Right atrium auricular region (tissue), 2 donors: ENCODE results near the gene GLRX2. TPM values are rescaled to one million over a fixed set of nuclear protein-coding genes. Genes with fewer than 3 reads are reported as not detected.

Experiments
- DNase-seq: peaks from one replicate; pipeline ENCODE4 v3.0.0-alpha.2; 2019; ENCODE audit warnings: low spot score
- H3K27ac ChIP-seq, 2 donors: fragments of 200-600 bp; sonication (generic); 1 replicate in 1 of 2; 2 replicates in 1 of 2; pipeline ENCODE4 v1.5.1; 2016 to 2019
- H3K27me3 ChIP-seq, 2 donors: fragments of 200-600 bp; sonication (generic); one replicate each; pipeline versions ENCODE4 v1.5.1 to v1.6.0; 2017 to 2019
- H3K36me3 ChIP-seq: fragments of 200-600 bp; sonication (generic); one replicate; pipeline ENCODE4 v1.5.1; 2016
- H3K4me1 ChIP-seq, 2 donors: fragments of 200-600 bp; sonication (generic); one replicate each; pipeline versions ENCODE4 v1.5.1 to v1.6.0; 2017 to 2019
- H3K4me3 ChIP-seq, 2 donors: fragments of 200-600 bp; sonication (generic); 1 replicate in 1 of 2; 2 replicates in 1 of 2; pipeline ENCODE4 v1.5.1; 2017 to 2019; ENCODE audit warnings: mild to moderate bottlenecking in 1 of 2, moderate library complexity in 1 of 2
- H3K9me3 ChIP-seq, 2 donors: fragments of 200-600 bp; sonication (generic); one replicate each; pipeline ENCODE4 v1.5.1; 2019
- total RNA-seq, 2 donors: library from RNA; depleted of rRNA; stranded (reverse); fragments of >200 nt; gene quantifications; one replicate each; pipeline ENCODE4 v1.1.0, GENCODE V29; 2016
- TF ChIP-seq, protein P1 (sequence below), 2 donors: fragments of 200-600 bp; sonication (generic); IDR thresholded peaks; one replicate each; pipeline ENCODE4 v1.5.1; 2019; ENCODE audit warnings: antibody characterized with exemption in 2 of 2

The GLRX2 gene
- total RNA-seq, 2 donors from 2014 or later, result 6.8 to 12.1 TPM

DNA sequence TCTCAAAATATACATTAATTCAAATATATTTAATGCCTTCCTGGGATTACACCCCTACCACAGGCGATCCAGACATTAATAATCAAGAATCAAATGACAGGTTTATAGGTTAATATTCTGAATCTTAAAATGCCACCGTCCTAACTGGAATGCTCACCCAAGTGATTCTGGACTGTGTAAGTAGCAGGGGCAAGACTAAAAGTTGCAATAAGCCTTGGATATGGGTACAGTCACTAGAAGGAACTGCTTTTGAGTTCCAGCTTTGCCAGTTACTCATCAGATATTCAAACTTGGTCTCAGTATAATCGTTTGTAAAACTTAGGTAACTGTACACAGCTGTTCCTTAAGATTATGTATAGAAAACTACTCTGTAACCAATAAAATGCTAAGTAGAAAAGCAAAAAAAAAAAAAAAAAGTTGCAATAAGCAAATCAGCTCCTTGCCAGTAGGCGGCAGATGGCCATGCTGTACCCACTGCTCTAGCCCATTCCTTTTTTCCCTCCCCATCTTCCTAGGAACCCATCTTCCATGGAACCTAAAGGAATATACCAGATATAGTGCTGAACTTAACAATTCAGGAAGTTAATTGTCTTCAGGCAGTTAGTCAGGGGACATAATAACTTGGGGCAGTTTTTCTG is 35.3 kb downstream of the GLRX2 start:
- no peak overlapping the region for H3K4me3 ChIP-seq
- no peak for DNase-seq
- no peaks in the 10 kb centered on the region for H3K9me3 ChIP-seq
- H3K27ac ChIP-seq, result peak overlapping the region in 1 of 2 donors; percentile 3
- TF ChIP-seq, protein P1, sequence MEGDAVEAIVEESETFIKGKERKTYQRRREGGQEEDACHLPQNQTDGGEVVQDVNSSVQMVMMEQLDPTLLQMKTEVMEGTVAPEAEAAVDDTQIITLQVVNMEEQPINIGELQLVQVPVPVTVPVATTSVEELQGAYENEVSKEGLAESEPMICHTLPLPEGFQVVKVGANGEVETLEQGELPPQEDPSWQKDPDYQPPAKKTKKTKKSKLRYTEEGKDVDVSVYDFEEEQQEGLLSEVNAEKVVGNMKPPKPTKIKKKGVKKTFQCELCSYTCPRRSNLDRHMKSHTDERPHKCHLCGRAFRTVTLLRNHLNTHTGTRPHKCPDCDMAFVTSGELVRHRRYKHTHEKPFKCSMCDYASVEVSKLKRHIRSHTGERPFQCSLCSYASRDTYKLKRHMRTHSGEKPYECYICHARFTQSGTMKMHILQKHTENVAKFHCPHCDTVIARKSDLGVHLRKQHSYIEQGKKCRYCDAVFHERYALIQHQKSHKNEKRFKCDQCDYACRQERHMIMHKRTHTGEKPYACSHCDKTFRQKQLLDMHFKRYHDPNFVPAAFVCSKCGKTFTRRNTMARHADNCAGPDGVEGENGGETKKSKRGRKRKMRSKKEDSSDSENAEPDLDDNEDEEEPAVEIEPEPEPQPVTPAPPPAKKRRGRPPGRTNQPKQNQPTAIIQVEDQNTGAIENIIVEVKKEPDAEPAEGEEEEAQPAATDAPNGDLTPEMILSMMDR (IDR thresholded peaks at IDR 0.05), result no peak
- H3K36me3 ChIP-seq, result no peaks in the 10 kb centered on the region
- H3K27me3 ChIP-seq, result no peaks in the 10 kb centered on the region
- peaks cover 0 to 11% of the 10 kb centered on the region in 2 donors for H3K4me1 ChIP-seq

GRCh38 chr1:193068013-193068412 is 37.2 kb downstream of the GLRX2 start:
- DNase-seq, result no peak
- Histone ChIP-seq H3K9me3 (no peaks in the 10 kb centered on the region), H3K4me1 (peaks cover 0 to 11% of the 10 kb centered on the region in 2 donors), H3K4me3 (no peak overlapping the region), H3K36me3 (no peaks in the 10 kb centered on the region), H3K27me3 (no peaks in the 10 kb centered on the region), H3K27ac (no peak overlapping the region)
- TF ChIP-seq, protein P1 (IDR thresholded peaks at IDR 0.05), result no peak

- TF ChIP-seq, protein P1 (IDR thresholded peaks at IDR 0.05), result no peak
- no peaks in the 10 kb centered on the region for H3K27me3 ChIP-seq
- DNase-seq, result no peak
- H3K27ac ChIP-seq, result no peak overlapping the region
- no peaks in the 10 kb centered on the region for H3K9me3 ChIP-seq
- H3K4me1 ChIP-seq, result peaks cover 0 to 21% of the 10 kb centered on the region in 2 donors
- no peaks in the 10 kb centered on the region for H3K36me3 ChIP-seq
- no peak overlapping the region for H3K4me3 ChIP-seq
Measured at GRCh38 chr1:193066606-193067005, 38.6 kb downstream of the GLRX2 start.

GRCh38 chr1:193065954-193066353 is 39.3 kb downstream of the GLRX2 start:
- TF ChIP-seq, protein P1 (IDR thresholded peaks at IDR 0.05), result no peak
- Histone ChIP-seq H3K4me3 (no peak overlapping the region), H3K9me3 (no peaks in the 10 kb centered on the region), H3K27ac (no peak overlapping the region), H3K27me3 (no peaks in the 10 kb centered on the region), H3K36me3 (no peaks in the 10 kb centered on the region), H3K4me1 (peaks cover 0 to 23% of the 10 kb centered on the region in 2 donors)
- DNase-seq, result no peak

DNA sequence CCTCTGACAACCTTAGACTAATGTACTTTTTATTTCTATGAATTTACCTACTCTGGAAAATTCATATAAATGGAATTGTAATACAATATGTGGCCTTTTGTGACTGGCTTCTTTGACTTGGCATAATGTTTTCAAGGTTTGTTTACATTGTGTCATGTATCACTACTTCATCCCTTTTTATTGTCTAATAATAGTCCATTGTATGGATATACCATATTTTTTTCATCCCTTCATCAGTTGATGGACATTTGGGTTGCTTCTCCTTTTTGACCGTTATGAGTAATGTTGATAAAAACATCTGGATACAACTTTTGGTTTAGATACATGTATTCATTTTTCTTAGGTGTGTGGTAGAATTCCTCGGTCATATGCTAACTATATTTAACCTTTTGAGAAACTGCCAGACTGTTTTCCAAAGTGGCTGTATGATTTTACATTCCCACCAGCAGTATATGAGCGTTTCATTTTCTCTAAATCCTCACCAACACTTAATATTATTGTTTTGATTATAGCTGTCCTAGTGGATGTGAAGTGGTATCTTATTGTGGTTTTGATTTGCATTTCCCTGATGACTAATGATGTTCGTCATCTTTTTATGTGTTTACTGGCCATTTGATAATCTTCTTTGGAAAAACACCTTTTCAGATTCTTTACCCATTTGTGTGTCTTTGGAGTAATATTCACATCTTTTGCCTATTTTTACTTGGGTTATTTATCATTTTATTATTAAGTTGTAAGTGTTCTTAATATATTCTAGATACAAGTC is 42.3 kb downstream of the GLRX2 start:
- H3K9me3 ChIP-seq, result no peaks in the 10 kb centered on the region
- no peak overlapping the region for H3K4me3 ChIP-seq
- peaks cover 0 to 31% of the 10 kb centered on the region in 2 donors for H3K4me1 ChIP-seq
- H3K27me3 ChIP-seq, result no peaks in the 10 kb centered on the region
- no peak for DNase-seq
- no peak overlapping the region for H3K27ac ChIP-seq
- no peaks in the 10 kb centered on the region for H3K36me3 ChIP-seq
- TF ChIP-seq, protein P1 (IDR thresholded peaks at IDR 0.05), result no peak
